Psoas muscle (tissue), 8 donors: Measurements from ENCODE around the gene COA7. TPM values are rescaled to one million over a fixed set of nuclear protein-coding genes. Genes with fewer than 3 reads are reported as not detected.
A peak's percentile ranks its signal among the peaks of the same experiment; 100 is the strongest.
"Not testable (repeated sequence)": the region's sequence is repeated elsewhere in the genome, so short reads cannot be mapped to it uniquely, and the experiment has no call there.

Experiments used
- ATAC-seq, 4 donors: fragments of 200-7000 bp; cut with Tn5 transposase; one replicate each; pipeline ENCODE4 v1.9.1; 2020; ENCODE audit warnings: moderate library complexity in 3 of 4, mild to moderate bottlenecking in 2 of 4
- DNase-seq, 2 donors: peaks; one replicate each; pipeline ENCODE4 v3.0.0-alpha.2; 2020
- H3K27ac ChIP-seq: fragments of 200-600 bp; one replicate; pipeline ENCODE4 v1.8.0; 2022
- H3K27me3 ChIP-seq, 3 donors: fragments of 200-600 bp in 1 of 3; one replicate each; pipeline versions ENCODE4 v1.6.1 to v1.8.0; 2013 to 2022; ENCODE audit warnings: low read length in 2 of 3, mild to moderate bottlenecking in 2 of 3, moderate library complexity in 1 of 3; ENCODE audit not compliant: insufficient read depth in 3 of 3
- H3K36me3 ChIP-seq, 2 donors: fragments of 200-600 bp in 1 of 2; one replicate each; pipeline versions ENCODE4 v1.6.1 to v1.8.0; 2013 to 2022; ENCODE audit warnings: low read depth in 1 of 2, mild to moderate bottlenecking in 1 of 2, moderate library complexity in 1 of 2; ENCODE audit not compliant: insufficient read depth in 1 of 2
- H3K4me1 ChIP-seq: fragments of 200-600 bp; one replicate; pipeline ENCODE4 v1.8.0; 2022
- H3K4me3 ChIP-seq: fragments of 200-600 bp; one replicate; pipeline ENCODE4 v1.8.0; 2022; ENCODE audit warnings: mild to moderate bottlenecking
- H3K9me3 ChIP-seq: fragments of 200-600 bp; one replicate; pipeline ENCODE4 v1.8.0; 2022
- WGBS, 3 donors: extraction: QIAGEN DNeasy Blood & Tissue Kit; methylation state at CpG; one replicate each; pipeline versions ENCODE4 v1.1.6 to v1.1.7; 2013; 5-methylcytosine and 5-hydroxymethylcytosine counted together
- intact Hi-C, 2 donors: fragments of 100-400 bp; cut with DNase I; formaldehyde crosslinking; loops; one replicate each; pipeline versions ENCODE4 v1.11.0 to v1.14.2; 2022
- polyA plus RNA-seq, 3 donors: library from polyadenylated mRNA; stranded (reverse); fragments of 200-250 nt; gene quantifications; one replicate each; pipeline ENCODE4 v1.2.3, GENCODE V29; 2013
- total RNA-seq, 4 donors: library from RNA; stranded (reverse); fragmentation: NEBNext Ultra II Directional in 2 of 4; extraction: Animal tissue kit (Norgen Biotek cat#: 25700) in 2 of 4; gene quantifications; one replicate each; pipeline versions ENCODE4 v1.2.1 to v1.2.4, GENCODE V29; 2021 to 2023
- TF ChIP-seq, protein P1 (sequence below): fragments of 200-600 bp; IDR thresholded peaks from one replicate; pipeline ENCODE4 v1.8.0; 2022; ENCODE audit warnings: antibody characterized with exemption
- donor health status: healthy with polysubstance abuse.
- donor health status: DM: no; HTN: no; CAD: no; lungs with moderate emphysema.
- donor health status: Bipolar disorder and iron deficiency.
- donor health status: healthy.
- donor health status: DM: yes; HTN: yes; CAD: no.
- donor health status: DM: no; HTN: no; CAD: no.
- donor health status: DM: no; HTN: no; CAD: no.
- donor health status: DM: yes; HTN: yes; CAD: no.

Gene COA7
- total and polyA plus RNA-seq, 7 donors, result 25.2 to 48.8 (median 30.5) TPM

- no peak overlapping the region for H3K27ac ChIP-seq
- WGBS, 3 donors, result 61 to 81% (median 61%) methylated on average over 4 of the region's 4 CpGs
- peaks cover 12% of the 10 kb centered on the region for H3K4me1 ChIP-seq
- H3K27me3 ChIP-seq, result no peaks in the 10 kb centered on the region
- no peaks in the 10 kb centered on the region for H3K36me3 ChIP-seq
- intact Hi-C loops, result loop anchor here in 1 of 2 donors (10.0 kb wide), 1 partner anchor 202 kb away; the partner anchor contains the start of genes ECHDC2 and SCP2
- no peak overlapping the region for H3K4me3 ChIP-seq
- no peak for DNase-seq
- no peaks in the 10 kb centered on the region for H3K9me3 ChIP-seq
- ATAC-seq, result no peak
- TF ChIP-seq, protein P1, sequence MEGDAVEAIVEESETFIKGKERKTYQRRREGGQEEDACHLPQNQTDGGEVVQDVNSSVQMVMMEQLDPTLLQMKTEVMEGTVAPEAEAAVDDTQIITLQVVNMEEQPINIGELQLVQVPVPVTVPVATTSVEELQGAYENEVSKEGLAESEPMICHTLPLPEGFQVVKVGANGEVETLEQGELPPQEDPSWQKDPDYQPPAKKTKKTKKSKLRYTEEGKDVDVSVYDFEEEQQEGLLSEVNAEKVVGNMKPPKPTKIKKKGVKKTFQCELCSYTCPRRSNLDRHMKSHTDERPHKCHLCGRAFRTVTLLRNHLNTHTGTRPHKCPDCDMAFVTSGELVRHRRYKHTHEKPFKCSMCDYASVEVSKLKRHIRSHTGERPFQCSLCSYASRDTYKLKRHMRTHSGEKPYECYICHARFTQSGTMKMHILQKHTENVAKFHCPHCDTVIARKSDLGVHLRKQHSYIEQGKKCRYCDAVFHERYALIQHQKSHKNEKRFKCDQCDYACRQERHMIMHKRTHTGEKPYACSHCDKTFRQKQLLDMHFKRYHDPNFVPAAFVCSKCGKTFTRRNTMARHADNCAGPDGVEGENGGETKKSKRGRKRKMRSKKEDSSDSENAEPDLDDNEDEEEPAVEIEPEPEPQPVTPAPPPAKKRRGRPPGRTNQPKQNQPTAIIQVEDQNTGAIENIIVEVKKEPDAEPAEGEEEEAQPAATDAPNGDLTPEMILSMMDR, result no peak
These were observed 25.1 kb upstream of the COA7 start for GRCh38 chr1:52723260-52723659.

DNA sequence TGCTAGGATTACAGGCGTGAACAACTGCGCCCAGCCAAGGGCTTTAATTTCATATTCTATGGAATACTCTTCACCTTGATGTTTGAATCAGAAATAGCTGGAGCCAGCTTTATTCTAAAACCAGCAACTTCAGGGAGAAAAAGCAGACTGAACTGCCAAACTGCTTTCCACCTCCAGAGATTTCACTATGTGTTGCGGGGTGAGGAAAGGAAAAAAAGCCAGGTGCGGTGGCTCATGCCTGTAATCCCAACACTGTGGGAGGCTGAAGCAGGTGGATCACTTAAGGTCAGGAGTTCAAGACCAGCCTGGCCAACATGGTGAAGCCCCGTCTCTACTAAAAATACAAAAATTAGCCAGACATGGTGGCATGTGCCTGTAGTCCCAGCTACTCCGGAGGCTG lies 17.1 kb upstream of the COA7 start:
- H3K9me3 ChIP-seq, H3K27ac ChIP-seq, H3K27me3 ChIP-seq, ATAC-seq, DNase-seq, H3K4me3 ChIP-seq, H3K36me3 ChIP-seq, intact Hi-C loops, H3K4me1 ChIP-seq: not testable (repeated sequence)
- WGBS, 3 donors, result 81 to 97% (median 89%) methylated on average over 6 of the region's 6 CpGs

- ATAC-seq (no peak), DNase-seq (no peak)
- no peaks in the 10 kb centered on the region for H3K27me3 ChIP-seq
- intact Hi-C loops, result no loop called here
- no peak overlapping the region for H3K4me3 ChIP-seq
- no peaks in the 10 kb centered on the region for H3K36me3 ChIP-seq
- no peaks in the 10 kb centered on the region for H3K4me1 ChIP-seq
- H3K27ac ChIP-seq, result no peak overlapping the region
- whole genome bisulfite sequencing, 3 donors, result 86 to 91% (median 88%) methylated on average over 4 of the region's 4 CpGs
- TF ChIP-seq, protein P1, result no peak
- H3K9me3 ChIP-seq, result no peaks in the 10 kb centered on the region
These were observed 15.4 kb upstream of the COA7 start for GRCh38 chr1:52713590-52713989.

GRCh38 chr1:52709016-52709415 lies 10.9 kb upstream of the COA7 start:
- intact Hi-C loops, result no loop called here
- no peak overlapping the region for H3K27ac ChIP-seq
- 53 to 69% (median 60%) methylated on average over 6 of the region's 6 CpGs for WGBS, 3 donors
- H3K9me3 ChIP-seq, result no peaks in the 10 kb centered on the region
- H3K27me3 ChIP-seq, result no peaks in the 10 kb centered on the region
- H3K36me3 ChIP-seq, result no peaks in the 10 kb centered on the region
- H3K4me3 ChIP-seq, result no peak overlapping the region
- H3K4me1 ChIP-seq, result peaks cover 14% of the 10 kb centered on the region
- ATAC-seq (no peak), DNase-seq (no peak)
- TF ChIP-seq, protein P1, result no peak

DNA sequence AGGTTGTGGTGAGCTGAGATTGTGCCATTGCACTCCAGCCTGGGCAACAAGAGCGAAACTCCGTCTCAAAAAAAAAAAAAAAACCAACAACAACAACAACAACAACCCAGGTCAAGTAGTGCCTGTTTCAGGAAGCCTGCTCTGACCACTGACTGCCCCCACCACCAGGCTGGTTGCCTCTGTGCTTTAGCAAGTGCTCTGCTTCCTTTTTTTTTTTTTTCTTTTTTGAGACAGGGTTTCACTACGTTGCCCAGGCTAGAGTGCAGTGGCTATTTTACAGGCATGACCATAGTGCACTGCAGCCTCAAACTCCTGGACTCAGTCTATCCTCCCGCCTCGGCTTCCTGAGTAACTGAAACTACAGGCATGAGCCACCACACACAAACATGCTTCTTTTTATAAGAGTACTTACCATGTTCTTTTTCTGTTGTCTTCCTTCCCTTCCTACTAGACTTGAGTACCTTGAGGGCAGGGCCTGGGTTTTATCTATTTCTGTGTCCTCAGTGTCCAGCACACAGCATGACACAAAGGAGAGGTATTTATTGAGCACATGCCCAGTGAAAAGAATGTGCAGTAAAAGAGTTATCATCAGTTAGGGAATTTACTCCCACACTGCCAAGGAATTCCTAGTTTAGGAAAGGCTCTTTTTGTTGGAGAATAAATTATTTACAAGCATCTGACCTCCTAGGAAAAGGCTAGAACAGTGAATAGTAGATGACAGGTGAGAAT lies 9.9 kb upstream of the COA7 start:
- intact Hi-C loops, result no loop called here
- H3K27me3 ChIP-seq, result no peaks in the 10 kb centered on the region
- ATAC-seq (no peak), DNase-seq (no peak)
- no peak overlapping the region for H3K4me3 ChIP-seq
- H3K36me3 ChIP-seq, result no peaks in the 10 kb centered on the region
- no peaks in the 10 kb centered on the region for H3K9me3 ChIP-seq
- WGBS, 3 donors, result 63 to 81% (median 68%) methylated on average over 5 of the region's 5 CpGs
- TF ChIP-seq, protein P1, result no peak
- peaks cover 18% of the 10 kb centered on the region for H3K4me1 ChIP-seq
- peak overlapping the region; percentile 74 for H3K27ac ChIP-seq
